Forelimb muscle (tissue), 1 donor: ENCODE data around the gene CD300H. TPM values are rescaled to one million over a fixed set of nuclear protein-coding genes. Genes with fewer than 3 reads are reported as not detected.

Experiments
- DNase-seq: peaks from one replicate; pipeline ENCODE4 v3.0.0-alpha.2; 2013; ENCODE audit warnings: low read depth
- polyA plus RNA-seq: library from polyadenylated mRNA; unstranded; fragments of 120-200 nt; gene quantifications from one replicate; pipeline ENCODE4 v1.2.1, GENCODE V29; 2013; ENCODE audit not compliant: insufficient read length

The CD300H gene
- not detected for polyA plus RNA-seq

DNA sequence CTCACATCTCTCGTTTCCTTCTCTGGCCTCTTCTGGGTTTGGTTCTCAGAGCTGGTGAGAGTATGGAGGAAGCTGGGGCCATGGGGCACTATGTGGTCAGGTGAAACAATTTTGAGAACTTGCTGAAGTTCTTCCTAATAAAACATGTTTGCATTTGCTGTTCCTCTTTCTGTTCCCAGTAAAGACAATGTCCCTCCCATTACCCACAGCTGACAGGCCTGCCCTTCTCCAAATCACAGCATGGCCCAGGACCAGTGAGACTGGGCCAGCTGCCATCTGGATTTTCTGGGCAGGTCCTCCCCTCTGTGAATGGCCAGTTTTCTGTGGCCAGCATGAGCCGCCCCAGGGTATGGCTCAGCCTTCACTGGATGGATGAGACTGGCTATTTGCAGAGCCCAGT is at the start of gene CD300H:
CD300H (minus strand) TSS at position 113 of the 400 bp plus-strand sequence.
- no peak for DNase-seq

GRCh38 chr17:74616696-74617095 is 49.4 kb upstream of the CD300H start:
- no peak for DNase-seq

DNA sequence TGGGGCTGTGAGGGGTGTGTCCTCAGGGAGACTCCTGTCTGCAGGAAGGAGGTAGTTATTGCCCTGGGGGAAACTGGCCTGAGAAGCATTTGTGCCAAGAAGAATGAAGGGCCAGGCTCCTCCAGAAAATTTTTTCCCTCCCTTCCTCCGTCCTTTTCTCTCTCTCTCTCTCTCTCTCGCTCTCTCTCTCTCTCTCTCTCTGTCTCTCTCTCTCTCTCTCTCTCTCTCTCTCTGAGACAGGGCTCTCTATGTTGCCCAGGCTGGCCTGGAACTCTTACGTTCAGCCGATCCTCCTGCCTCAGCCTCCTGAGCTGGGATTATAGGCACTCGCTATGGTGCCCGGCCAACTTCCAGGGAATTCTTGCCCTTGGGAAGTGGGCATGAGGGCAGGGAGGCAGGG is 44.7 kb upstream of the CD300H start:
- DNase-seq: no peak

- DNase-seq: no peak
Measured at GRCh38 chr17:74610108-74610507, 42.8 kb upstream of the CD300H start.

GRCh38 chr17:74608511-74608910 is 41.2 kb upstream of the CD300H start:
- no peak for DNase-seq

GRCh38 chr17:74607221-74607620 is 39.9 kb upstream of the CD300H start:
- DNase-seq: no peak

GRCh38 chr17:74606050-74606449 is 38.7 kb upstream of the CD300H start:
- no peak for DNase-seq

DNA sequence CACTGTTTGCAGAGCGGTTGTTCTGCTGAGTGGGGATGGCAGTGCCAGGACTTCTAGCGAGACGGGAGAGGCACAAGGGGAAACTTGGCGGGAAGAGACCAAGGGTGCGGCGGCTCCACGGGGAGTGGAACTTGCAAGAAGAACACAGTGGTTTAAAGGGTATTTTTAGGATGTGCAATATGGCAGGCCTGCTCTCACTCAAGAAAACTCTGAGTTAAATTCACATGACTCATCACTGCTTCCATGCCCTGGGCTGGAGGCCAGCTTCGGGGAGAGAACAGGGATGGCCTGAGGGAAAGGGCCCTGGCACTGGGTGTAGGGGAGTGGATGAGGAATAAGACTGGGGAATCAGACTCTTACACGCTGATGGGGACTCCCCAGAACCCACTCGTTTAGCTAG is 38.1 kb upstream of the CD300H start:
- no peak for DNase-seq

- DNase-seq: no peak
Measured at GRCh38 chr17:74604761-74605160, 37.5 kb upstream of the CD300H start.

DNA sequence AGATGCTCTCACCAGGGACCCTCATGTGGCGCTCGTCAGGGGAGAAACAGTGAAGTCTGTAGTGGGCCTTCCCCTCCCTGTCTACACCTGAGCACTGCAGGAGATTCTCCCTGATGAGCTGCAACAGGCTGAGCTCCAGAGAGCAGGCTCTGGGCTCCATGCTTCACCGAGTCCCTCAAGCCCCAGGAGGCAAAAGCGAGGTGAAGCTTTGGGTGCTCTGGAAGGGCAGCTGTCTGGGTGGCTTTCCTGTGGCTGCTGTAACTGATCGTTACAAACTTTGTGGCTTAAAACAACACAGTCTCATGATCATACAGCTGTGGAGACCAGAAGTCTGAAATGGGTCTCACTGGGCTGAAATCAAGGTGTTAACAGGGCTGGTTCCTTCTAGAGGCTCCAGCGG is 36.9 kb upstream of the CD300H start:
- no peak for DNase-seq

DNA sequence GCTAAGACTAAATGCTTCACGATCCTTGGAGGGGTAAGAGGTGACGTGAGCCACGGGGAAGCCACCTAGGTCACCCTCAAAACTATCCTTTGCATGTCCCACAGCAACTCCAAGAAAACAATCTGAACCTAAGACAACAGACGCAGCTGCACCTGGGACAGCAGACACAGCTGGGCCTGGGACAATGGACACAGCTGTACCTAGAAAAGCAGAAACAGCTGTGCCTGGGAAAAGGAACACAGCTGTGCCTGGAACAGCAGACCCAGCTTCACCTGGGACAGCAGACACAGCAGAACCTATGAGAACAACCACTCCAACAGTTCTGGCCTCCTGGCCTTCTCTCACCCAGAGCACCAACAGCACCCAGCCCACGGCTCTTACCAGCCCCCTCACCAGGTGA is 36.4 kb upstream of the CD300H start:
- no peak for DNase-seq

DNA sequence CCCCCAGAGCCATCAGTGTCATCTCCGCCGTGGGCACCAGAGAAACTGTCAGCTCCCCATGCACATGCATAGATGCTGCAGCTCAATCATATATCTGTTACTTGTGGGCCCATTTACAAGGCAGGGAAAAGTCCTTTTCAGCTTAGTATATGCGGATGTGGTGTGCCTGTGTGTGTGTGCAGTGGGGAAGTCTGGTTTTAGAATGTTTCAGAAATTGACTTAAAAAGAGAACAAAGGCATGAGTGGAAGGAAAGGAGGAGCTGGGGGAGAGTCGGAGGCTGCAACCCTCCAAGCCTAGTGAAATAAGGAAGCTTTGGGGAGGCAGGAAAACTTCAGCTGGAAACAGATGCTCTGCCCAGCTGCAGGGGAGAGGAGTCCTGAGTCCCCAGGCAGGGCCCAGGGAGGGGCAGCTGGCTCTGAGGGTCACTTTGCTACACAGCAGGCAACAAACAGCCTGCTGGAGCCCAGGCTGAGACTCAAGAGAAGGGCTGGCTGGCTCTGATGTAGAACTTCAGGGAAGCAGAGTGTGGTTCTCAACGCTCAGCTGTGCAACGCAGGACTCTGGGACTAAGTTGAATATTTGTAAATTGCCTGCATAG is 35.8 kb upstream of the CD300H start:
- DNase-seq: no peak

GRCh38 chr17:74601944-74602572 is 34.7 kb upstream of the CD300H start:
- no peak for DNase-seq

- DNase-seq: no peak
Measured at GRCh38 chr17:74599448-74599939, 32.2 kb upstream of the CD300H start.

DNA sequence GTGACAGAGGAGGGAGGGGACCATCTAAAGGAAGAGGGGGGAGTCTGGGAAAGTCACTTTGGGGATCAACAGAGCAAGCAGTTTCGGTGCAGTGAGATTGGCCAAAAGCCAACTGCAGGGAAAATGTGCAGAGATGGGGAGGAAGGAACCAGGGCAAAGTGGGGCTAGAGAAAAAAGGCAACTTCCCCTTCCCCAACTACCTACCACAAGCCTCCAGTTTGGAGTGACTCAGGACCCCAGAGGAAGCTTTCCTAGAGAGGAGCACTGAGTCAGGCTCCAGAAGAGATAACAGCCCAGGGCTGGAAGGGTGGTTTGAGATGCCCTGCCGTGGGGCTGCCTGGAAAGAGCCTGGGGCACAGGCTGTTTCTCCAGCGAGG is 31.7 kb upstream of the CD300H start:
- DNase-seq: no peak

GRCh38 chr17:74598346-74599022 is 31.2 kb upstream of the CD300H start:
- no peak for DNase-seq

GRCh38 chr17:74597069-74597790 is 29.9 kb upstream of the CD300H start:
- DNase-seq: no peak

GRCh38 chr17:74595037-74595750 is 27.9 kb upstream of the CD300H start:
- DNase-seq: no peak

DNA sequence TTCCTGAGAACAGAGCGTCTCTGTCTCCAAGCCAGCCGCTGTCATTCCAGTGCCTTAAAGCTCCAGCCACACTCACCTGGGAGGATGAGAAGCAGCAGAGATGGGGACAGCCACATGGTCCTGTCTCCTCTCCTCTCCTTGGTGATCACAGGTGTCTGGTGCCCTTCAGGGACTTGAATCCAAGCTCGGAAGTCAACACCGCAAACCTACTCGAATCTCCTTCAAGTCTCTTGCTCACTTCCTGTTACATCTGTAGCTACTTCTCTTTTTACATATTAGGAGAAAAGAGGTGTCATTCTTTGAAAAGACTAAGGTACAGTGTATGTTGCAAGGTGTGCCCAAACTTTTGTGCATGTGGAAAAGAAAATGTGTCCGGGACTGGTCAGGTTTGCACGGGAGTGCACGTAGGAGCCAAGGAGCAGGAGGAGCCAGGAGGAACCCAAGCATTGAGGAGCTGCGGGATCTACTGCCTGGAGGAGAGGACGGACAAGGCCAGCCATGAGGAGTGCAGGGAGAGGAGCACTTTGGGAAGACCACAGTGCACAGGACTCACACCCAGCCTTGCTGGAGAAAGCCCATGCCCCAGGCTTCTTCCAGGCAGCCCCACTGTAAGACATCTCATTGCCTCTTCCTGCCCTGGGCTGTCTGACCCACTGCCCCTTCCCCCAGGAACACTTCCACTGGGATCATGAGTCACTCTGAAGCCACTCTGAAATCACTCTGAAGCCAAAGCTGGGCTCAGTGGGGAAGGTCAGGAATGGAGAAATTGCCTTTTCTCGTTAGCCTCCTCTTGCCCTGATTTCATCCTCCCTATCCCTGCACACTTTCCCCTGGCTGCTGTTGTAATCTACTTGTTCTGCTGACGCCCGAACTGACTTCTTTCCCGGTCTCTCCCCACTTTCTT is 25.0 kb upstream of the CD300H start, which contains the start of gene CD300LD:
CD300LD (minus strand) TSS at position 197 of the 904 bp plus-strand sequence; CDS start at position 116, 81 bp downstream.
- DNase-seq: no peak

- no peak for DNase-seq
Measured at GRCh38 chr17:74591503-74591902, 24.2 kb upstream of the CD300H start.

- no peak for DNase-seq
Measured at GRCh38 chr17:74585711-74586110, 18.4 kb upstream of the CD300H start.
